ENCODE data around the gene PAOX. TPM values are rescaled to one million over a fixed set of nuclear protein-coding genes. Genes with fewer than 3 reads are reported as not detected.

The PAOX gene
- total RNA-seq, 1 experiment from 2014 or later, result 6.7 TPM

DNA sequence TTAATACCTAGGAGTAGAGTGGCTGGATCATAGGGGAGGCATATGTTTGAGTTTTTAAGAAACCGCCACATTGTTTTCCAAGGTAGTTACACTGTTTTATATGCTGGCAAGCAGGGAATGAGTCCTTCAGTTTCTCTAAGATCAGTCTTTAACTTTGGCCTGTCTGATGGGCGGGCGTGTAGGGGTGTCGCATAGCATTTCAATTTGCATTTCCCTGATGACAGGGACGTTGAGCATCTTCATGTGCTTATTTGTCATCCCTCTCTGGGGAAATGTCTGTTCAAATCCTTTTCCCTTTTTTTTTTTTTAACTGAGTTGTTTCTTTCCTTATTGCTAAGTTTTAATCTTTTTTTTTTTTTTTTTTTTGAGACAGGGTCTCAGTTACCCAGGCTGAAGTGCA lies 24.7 kb downstream of the PAOX start:
- no TSS peak for BruUV-seq (replicated peaks)
- peaks cover 3% of the 10 kb centered on the region for H3K36me3 ChIP-seq (ENCODE audit: control insufficient read depth, insufficient read depth, low read length)
- no peak overlapping the region for H3K27ac Mint-ChIP-seq (ENCODE audit: unreplicated experiment)

DNA sequence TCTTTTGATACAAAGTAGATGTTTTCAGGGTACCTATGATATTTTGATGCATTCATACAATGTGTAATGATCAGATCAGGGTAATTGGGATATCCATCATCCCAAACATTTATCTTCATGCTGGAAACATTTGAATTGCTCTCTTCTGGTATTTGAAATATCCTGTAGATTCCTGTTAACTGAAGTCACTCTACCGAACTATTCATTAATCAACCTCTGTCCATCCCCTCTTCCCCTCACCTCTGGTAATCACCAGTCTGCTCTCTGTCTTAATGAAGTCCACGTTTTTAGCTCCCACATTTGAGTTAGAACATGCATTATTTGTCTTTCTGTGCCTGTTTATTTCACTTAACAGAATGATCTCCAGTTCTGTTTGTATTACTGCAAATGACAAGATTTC lies 26.2 kb downstream of the PAOX start:
- Mint-ChIP-seq H3K27me3 (ENCODE audit: insufficient read depth, unreplicated experiment) (no peaks in the 10 kb centered on the region), H3K36me3 (ENCODE audit: insufficient read depth, unreplicated experiment) (peaks cover 85% of the 10 kb centered on the region), H3K4me3 (ENCODE audit: unreplicated experiment) (no peak overlapping the region), H3K27ac (ENCODE audit: unreplicated experiment) (no peak overlapping the region), H3K9me3 (ENCODE audit: unreplicated experiment) (peaks cover 18% of the 10 kb centered on the region), H3K4me1 (ENCODE audit: low read depth, unreplicated experiment) (peaks cover 13% of the 10 kb centered on the region)
- no peak for DNase-seq
- CTCF ChIA-PET, result no interaction called here
- intact Hi-C loops (cut with micrococcal nuclease; ENCODE audit: unreplicated experiment), result no loop called here
- Histone ChIP-seq H3K27me3 (replicated peaks; ENCODE audit: control insufficient read depth, insufficient read depth, low read length) (no peaks in the 10 kb centered on the region), H3K9me3 (peaks cover under 1% of the 10 kb centered on the region; the same call in 1 of the 2 replicates), H3K4me3 (ENCODE audit: low read depth, low read length) (no peak overlapping the region), H3K36me3 (ENCODE audit: control insufficient read depth, insufficient read depth, low read length) (peaks cover 7% of the 10 kb centered on the region), H3K4me1 (no peaks in the 10 kb centered on the region)
- no peak for TF ChIP-seq CTCF (IDR thresholded peaks at IDR 0.05; ENCODE audit: insufficient read depth in 1 of 2, low read depth in 1 of 2, low read length in 1 of 2, severe bottlenecking in 1 of 2, unreplicated experiment in 1 of 2)
- POLR2A ChIA-PET, result no interaction called here
- BruUV-seq (replicated peaks), result no TSS peak

More for the DNA sequence above, 24.7 kb downstream of the PAOX start:
- Histone ChIP-seq H3K27me3 (replicated peaks; ENCODE audit: control insufficient read depth, insufficient read depth, low read length) (no peaks in the 10 kb centered on the region), H3K9me3 (no peaks in the 10 kb centered on the region), H3K4me1 (no peaks in the 10 kb centered on the region), H3K4me3 (ENCODE audit: low read depth, low read length) (no peak overlapping the region)
- H3K36me3 Mint-ChIP-seq (ENCODE audit: insufficient read depth, unreplicated experiment), result peaks cover 85% of the 10 kb centered on the region
- H3K9me3 Mint-ChIP-seq (ENCODE audit: unreplicated experiment), result peaks cover 3% of the 10 kb centered on the region
- CTCF ChIA-PET, result no interaction called here
- no peaks in the 10 kb centered on the region for H3K27me3 Mint-ChIP-seq (ENCODE audit: insufficient read depth, unreplicated experiment)
- no peak overlapping the region for H3K4me3 Mint-ChIP-seq (ENCODE audit: unreplicated experiment)
- DNase-seq, result no peak
- no peak for TF ChIP-seq CTCF (IDR thresholded peaks at IDR 0.05; ENCODE audit: insufficient read depth in 1 of 2, low read depth in 1 of 2, low read length in 1 of 2, severe bottlenecking in 1 of 2, unreplicated experiment in 1 of 2)
- H3K4me1 Mint-ChIP-seq (ENCODE audit: low read depth, unreplicated experiment), result peaks cover 8% of the 10 kb centered on the region
- POLR2A ChIA-PET, result no interaction called here
- intact Hi-C loops (cut with micrococcal nuclease; ENCODE audit: unreplicated experiment), result no loop called here

GRCh38 chr10:133405844-133406527 lies 26.9 kb downstream of the PAOX start:
- POLR2A ChIA-PET, result no interaction called here
- no peaks in the 10 kb centered on the region for H3K27me3 Mint-ChIP-seq (ENCODE audit: insufficient read depth, unreplicated experiment)

More at GRCh38 chr10:133405844-133406527, 26.9 kb downstream of the PAOX start:
- BruUV-seq (replicated peaks), result no TSS peak
- Histone ChIP-seq H3K27me3 (replicated peaks; ENCODE audit: control insufficient read depth, insufficient read depth, low read length) (no peaks in the 10 kb centered on the region), H3K36me3 (ENCODE audit: control insufficient read depth, insufficient read depth, low read length) (peaks cover 5% of the 10 kb centered on the region; the same call in 1 of the 2 replicates), H3K4me3 (ENCODE audit: low read depth, low read length) (no peak overlapping the region), H3K4me1 (no peaks in the 10 kb centered on the region), H3K9me3 (peaks cover 5% of the 10 kb centered on the region; the same call in 1 of the 2 replicates)
- no peak for DNase-seq
- Mint-ChIP-seq H3K36me3 (ENCODE audit: insufficient read depth, unreplicated experiment) (peaks cover 85% of the 10 kb centered on the region), H3K4me3 (ENCODE audit: unreplicated experiment) (no peak overlapping the region), H3K4me1 (ENCODE audit: low read depth, unreplicated experiment) (peaks cover 13% of the 10 kb centered on the region), H3K27ac (ENCODE audit: unreplicated experiment) (no peak overlapping the region), H3K9me3 (ENCODE audit: unreplicated experiment) (peaks cover 25% of the 10 kb centered on the region)
- CTCF ChIA-PET, result no interaction called here
- TF ChIP-seq CTCF (IDR thresholded peaks at IDR 0.05; ENCODE audit: insufficient read depth in 1 of 2, low read depth in 1 of 2, low read length in 1 of 2, severe bottlenecking in 1 of 2, unreplicated experiment in 1 of 2), result no peak
- intact Hi-C loops (cut with micrococcal nuclease; ENCODE audit: unreplicated experiment), result no loop called here
